HFFc6 (cell line): ENCODE measurements around the gene NKAIN4. TPM values are rescaled to one million over a fixed set of nuclear protein-coding genes. Genes with fewer than 3 reads are reported as not detected.

Experiments
- DNase-seq: peaks from one replicate; pipeline ENCODE4 v3.0.0-alpha.2; 2018
- H3K27ac Mint-ChIP-seq: 2 replicates; pipeline ENCODE4 v1.8.0; 2020; ENCODE audit warnings: mild to moderate bottlenecking, mixed read lengths
- H3K27me3 Mint-ChIP-seq: 2 replicates; pipeline ENCODE4 v1.8.0; 2021; ENCODE audit warnings: mild to moderate bottlenecking, moderate library complexity, mixed read lengths; ENCODE audit not compliant: insufficient read depth
- H3K36me3 Mint-ChIP-seq: 2 replicates; pipeline ENCODE4 v1.8.0; 2021; ENCODE audit warnings: low read depth, mixed read lengths
- H3K4me1 Mint-ChIP-seq: 2 replicates; pipeline ENCODE4 v1.8.0; 2020; ENCODE audit warnings: low read depth, mixed read lengths
- H3K4me3 Mint-ChIP-seq: 2 replicates; pipeline ENCODE4 v1.8.0; 2020; ENCODE audit warnings: mild to moderate bottlenecking, moderate library complexity, mixed read lengths
- H3K9me3 Mint-ChIP-seq: 2 replicates; pipeline ENCODE4 v1.8.0; 2020; ENCODE audit warnings: mild to moderate bottlenecking, mixed read lengths
- microRNA-seq: library from miRNA; unstranded; fragments of <30 nt; microRNA quantifications from one replicate; pipeline ENCODE4, GENCODE V29; 2019
- total RNA-seq, 6 experiments: library from RNA; stranded (reverse); fragmentation: NEBNext Ultra II Directional; extraction: Animal tissue kit (Norgen Biotek cat#: 25700); gene quantifications; 2 replicates in 1 of 6; 3 replicates in 5 of 6; pipeline ENCODE4 v1.2.3, GENCODE V29; 2021
- TF ChIP-seq, protein P1 (sequence below): fragments of 200-600 bp; sonication (generic); IDR thresholded peaks from 2 replicates; pipeline ENCODE4 v1.5.0; 2021; ENCODE audit warnings: antibody characterized with exemption, mild to moderate bottlenecking

NKAIN4 gene
- total RNA-seq, 6 experiments from 2014 or later: not detected

DNA sequence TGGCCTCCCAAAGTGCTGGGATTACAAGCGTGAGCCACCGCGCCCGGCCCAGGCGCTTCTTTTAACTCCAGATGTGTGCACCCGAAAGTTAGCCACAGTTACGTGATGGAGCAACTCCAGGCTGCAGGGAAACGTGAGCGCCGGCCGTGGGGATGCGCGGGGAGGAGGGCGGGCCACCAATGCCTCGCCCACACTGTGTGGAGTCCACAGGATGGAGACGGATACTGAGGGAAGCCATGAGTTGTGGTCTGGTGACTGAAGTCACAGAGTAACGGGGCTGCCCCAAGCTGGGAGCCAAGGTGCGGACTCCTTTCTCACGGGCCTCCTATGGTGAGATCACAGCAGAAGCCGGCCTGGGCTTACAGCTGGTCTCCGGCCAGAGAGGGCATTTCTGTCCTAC is 61.5 kb downstream of the NKAIN4 start:
- DNase-seq: no peak
- H3K4me1 Mint-ChIP-seq: peaks cover 8% of the 10 kb centered on the region
- H3K27me3 Mint-ChIP-seq: peaks cover 2% of the 10 kb centered on the region; the same call in 1 of the 2 replicates
- peaks cover 5% of the 10 kb centered on the region for H3K36me3 Mint-ChIP-seq
- TF ChIP-seq, protein P1, sequence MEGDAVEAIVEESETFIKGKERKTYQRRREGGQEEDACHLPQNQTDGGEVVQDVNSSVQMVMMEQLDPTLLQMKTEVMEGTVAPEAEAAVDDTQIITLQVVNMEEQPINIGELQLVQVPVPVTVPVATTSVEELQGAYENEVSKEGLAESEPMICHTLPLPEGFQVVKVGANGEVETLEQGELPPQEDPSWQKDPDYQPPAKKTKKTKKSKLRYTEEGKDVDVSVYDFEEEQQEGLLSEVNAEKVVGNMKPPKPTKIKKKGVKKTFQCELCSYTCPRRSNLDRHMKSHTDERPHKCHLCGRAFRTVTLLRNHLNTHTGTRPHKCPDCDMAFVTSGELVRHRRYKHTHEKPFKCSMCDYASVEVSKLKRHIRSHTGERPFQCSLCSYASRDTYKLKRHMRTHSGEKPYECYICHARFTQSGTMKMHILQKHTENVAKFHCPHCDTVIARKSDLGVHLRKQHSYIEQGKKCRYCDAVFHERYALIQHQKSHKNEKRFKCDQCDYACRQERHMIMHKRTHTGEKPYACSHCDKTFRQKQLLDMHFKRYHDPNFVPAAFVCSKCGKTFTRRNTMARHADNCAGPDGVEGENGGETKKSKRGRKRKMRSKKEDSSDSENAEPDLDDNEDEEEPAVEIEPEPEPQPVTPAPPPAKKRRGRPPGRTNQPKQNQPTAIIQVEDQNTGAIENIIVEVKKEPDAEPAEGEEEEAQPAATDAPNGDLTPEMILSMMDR: no peak
- H3K4me3 Mint-ChIP-seq: no peak overlapping the region
- H3K9me3 Mint-ChIP-seq: no peaks in the 10 kb centered on the region
- no peak overlapping the region for H3K27ac Mint-ChIP-seq

DNA sequence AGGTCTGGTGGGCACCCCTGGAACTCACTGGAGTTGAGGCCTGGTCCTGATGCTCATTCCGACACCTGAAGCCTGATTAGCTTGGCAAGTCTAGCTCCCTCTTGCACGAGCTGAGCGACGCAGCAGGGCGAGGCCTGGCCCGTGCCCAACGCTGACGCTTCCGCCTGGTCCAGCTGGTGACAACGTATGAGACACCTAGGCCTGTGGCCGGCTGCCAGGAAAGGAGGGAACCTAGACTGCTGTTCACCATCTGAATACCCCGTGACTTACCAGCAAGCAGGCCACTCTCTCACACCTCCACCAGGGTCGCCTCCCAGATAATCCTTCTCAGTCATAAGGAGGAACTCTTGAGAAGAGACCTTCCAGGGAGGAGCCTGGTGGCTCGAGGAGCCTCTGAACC is 62.9 kb downstream of the NKAIN4 start:
- Mint-ChIP-seq H3K9me3 (no peaks in the 10 kb centered on the region; the same call in 1 of the 2 replicates), H3K4me3 (no peak overlapping the region), H3K4me1 (peaks cover 4% of the 10 kb centered on the region), H3K36me3 (peaks cover 5% of the 10 kb centered on the region), H3K27me3 (peaks cover 2% of the 10 kb centered on the region; the same call in 1 of the 2 replicates), H3K27ac (no peak overlapping the region)
- TF ChIP-seq, protein P1: no peak
- DNase-seq: no peak

DNA sequence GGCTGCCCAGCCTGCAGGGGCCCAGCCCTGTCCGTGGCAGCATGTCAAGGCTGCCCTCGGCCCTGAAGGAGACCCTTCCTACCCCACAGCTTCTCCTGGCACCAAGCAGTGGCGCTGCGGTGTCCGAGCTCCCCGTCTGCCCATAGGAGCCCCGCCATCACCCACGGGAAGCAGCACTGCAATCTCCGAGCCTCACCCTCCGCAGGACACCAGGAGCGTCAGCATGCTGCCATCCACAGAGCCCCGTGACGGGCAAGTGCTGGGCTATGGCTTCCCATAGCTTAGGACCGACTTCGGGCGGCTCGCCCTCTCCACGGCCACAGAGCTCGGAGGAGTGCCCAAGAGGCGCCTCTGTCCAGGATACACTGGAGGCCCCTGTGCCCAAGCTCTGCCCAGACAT is 63.4 kb downstream of the NKAIN4 start:
- Mint-ChIP-seq H3K4me1 (no peaks in the 10 kb centered on the region), H3K36me3 (peaks cover 5% of the 10 kb centered on the region), H3K27me3 (peaks cover 2% of the 10 kb centered on the region; the same call in 1 of the 2 replicates), H3K4me3 (no peak overlapping the region), H3K27ac (no peak overlapping the region), H3K9me3 (no peaks in the 10 kb centered on the region; the same call in 1 of the 2 replicates)
- DNase-seq: no peak
- TF ChIP-seq, protein P1: no peak

Small RNAs within 50 kb of the gene (microRNA-seq; reads per million reads assigned to microRNA genes)
- not detected for gene MIR3196
- 3.9 reads per million for gene MIR4326

Other genes starting within 250 kb of the NKAIN4 start
- gene BHLHE23, start 247.5 kb downstream of the NKAIN4 start, total RNA-seq: not detected
- gene YTHDF1, start 38.3 kb downstream of the NKAIN4 start, total RNA-seq: 10 to 100 TPM; 35.4 to 40.0 (median 37.2) TPM
- gene BIRC7, start 18.6 kb downstream of the NKAIN4 start, total RNA-seq: not detected
- gene ARFGAP1, start 18.4 kb upstream of the NKAIN4 start, total RNA-seq: 100 to 1,000 TPM; 106 to 123 (median 112) TPM
- under 1 TPM in 1 of 6 experiments, not detected in 5; 0.02 TPM for gene COL20A1, start 38.7 kb upstream of the NKAIN4 start, total RNA-seq
- gene CHRNA4, start 106.9 kb upstream of the NKAIN4 start, total RNA-seq: not detected
- gene KCNQ2, start 218.2 kb upstream of the NKAIN4 start, total RNA-seq: not detected
- 1 to 10 TPM; 1.1 to 7.2 (median 1.7) TPM for gene EEF1A2, start 244.6 kb upstream of the NKAIN4 start, total RNA-seq